Stimulated activated CD4-positive, alpha-beta T cell treated with anti-CD3 and anti-CD28 coated beads, Interleukin-15, amount 100 ng/mL, for 24 hours (primary cell): ENCODE data around the gene MARS1.
"Not testable (repeated sequence)": the region's sequence is repeated elsewhere in the genome, so short reads cannot be mapped to it uniquely, and the experiment has no call there.

ENCODE experiments used
- DNase-seq: peaks from one replicate; pipeline ENCODE4 v3.0.0-alpha.2; 2020

The MARS1 gene

DNA sequence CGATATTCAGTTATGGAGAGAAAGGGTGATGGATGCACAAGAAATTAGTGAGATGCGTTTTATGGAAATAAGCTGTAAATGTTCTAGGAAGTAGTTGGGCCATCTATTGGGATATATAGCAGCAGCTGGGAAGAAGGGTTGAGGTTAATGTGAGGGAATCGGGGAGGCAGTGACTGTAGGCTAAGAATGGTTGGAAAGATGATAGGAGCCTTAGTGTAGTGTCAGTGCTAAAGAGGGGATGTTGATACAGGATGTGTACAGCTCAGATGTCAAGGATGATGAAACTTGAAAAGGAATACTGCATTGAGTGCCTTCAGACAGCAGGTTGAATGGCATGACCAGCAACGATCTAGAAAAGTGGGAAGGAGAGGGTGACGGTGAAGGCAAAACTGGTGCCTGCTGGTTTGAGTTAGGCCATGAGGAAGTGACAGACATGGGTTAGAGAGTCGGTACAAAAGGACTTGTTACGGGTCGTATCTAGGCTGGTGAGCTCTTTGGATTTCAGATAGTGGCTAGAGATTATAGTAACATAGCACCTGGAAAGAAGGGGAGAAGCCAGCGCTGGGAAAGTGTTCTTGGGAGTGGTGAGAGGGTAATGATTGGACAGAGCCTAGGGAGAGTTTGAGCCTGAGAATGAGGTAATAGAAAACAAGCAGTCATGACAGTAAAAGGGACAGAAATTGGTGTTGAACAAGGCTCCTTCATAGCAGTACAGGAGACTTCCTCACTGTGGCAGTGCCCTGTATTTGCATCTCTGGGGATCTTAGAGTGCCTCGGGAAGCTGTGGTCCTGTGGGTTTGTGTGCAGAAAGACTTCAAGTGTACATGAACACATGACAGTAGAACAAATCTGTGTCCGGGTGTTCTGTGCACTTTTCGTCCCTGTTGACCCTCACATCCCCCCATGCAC is 9.6 kb downstream of the MARS1 start:
- no peak for DNase-seq

DNA sequence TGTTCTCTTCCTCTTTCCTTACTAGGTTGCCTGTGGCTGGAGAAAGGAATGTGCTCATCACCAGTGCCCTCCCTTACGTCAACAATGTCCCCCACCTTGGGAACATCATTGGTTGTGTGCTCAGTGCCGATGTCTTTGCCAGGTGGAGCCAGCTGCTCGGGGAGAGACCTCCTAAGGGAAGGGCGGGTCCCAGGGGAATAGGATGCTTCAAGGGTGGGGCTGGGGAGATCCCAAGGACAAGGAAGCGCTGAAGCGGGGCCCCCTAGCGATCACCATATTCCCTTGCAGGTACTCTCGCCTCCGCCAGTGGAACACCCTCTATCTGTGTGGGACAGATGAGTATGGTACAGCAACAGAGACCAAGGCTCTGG is 10.2 kb downstream of the MARS1 start:
- DNase-seq = no peak

DNA sequence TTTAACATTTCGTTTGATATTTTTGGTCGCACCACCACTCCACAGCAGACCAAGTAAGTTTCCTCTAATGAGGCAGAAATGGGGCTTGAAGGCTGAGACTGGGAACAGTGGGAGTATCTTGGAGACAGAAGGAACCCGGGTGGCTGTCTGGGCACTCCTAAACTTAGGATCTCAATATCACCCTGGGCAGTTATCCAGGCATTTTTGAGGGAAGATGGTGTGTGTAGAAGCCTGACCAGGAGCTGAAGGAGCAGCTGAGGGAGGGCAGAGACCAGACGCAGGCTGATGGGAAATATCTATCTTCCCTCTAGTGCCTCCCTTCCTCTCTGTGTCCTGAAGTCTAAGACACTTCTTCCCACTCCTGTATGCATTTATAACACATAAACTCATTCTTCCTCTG is 10.7 kb downstream of the MARS1 start:
- DNase-seq = no peak

DNA sequence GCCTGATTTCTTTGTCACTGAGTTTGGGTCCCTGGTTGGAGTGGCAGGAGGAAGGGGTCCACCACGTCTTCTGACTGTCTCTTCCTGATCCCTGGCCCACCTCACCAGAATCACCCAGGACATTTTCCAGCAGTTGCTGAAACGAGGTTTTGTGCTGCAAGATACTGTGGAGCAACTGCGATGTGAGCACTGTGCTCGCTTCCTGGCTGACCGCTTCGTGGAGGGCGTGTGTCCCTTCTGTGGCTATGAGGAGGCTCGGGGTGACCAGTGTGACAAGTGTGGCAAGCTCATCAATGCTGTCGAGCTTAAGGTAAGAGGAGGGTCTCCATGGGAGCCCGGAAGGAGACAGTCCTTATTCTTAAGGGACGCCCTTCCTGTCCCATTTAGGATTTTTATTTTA is 12.3 kb downstream of the MARS1 start:
- no peak for DNase-seq

DNA sequence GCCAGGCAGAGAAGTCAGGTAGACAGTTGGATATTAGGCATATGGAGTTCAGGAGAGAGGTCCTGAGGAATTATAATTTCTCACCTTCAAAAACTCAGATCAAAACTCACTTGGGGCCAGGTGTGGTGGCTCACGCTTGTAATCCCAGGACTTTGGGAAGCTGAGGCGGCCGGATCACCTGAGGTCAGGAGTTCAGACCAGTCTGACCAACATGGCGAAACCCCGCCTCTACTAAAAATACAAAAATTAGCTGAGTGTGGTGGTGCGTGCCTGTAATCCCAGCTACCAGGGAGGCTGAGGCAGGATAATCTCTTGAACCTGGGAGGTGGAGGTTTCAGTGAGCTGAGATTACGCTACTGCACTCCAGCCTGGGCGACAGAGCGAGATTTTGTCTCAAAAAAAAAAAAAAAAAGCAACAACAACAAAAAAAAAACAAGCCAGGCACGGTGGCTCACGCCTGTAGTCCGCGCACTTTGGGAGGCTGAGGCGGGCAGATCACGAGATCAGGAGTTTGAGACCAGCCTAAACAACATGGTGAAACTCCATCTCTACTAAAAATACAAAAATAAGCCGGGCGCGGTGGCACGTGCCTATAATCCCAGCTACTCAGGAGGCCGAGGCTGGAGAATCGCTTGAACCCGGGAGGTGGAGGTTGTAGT is 14.6 kb downstream of the MARS1 start:
- DNase-seq = not testable (repeated sequence)

DNA sequence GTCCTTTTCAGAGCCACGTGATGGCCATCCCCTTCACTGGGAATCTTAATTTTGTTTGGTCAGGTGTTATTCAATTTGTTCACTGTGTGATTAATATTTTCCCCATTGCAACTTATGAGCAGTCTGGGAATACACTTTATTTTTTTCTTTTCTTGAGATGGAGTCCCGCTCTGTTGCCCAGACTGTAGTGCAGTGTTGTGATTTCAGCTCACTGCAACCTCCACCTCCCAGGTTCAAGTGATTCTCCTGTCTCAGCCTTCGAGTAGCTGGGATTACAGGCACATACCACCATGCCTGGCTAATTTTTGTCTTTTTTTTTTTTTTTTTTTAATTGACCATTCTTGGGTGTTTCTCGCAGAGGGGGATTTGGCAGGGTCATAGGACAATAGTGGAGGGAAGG is 18.7 kb downstream of the MARS1 start:
- not testable (repeated sequence) for DNase-seq

DNA sequence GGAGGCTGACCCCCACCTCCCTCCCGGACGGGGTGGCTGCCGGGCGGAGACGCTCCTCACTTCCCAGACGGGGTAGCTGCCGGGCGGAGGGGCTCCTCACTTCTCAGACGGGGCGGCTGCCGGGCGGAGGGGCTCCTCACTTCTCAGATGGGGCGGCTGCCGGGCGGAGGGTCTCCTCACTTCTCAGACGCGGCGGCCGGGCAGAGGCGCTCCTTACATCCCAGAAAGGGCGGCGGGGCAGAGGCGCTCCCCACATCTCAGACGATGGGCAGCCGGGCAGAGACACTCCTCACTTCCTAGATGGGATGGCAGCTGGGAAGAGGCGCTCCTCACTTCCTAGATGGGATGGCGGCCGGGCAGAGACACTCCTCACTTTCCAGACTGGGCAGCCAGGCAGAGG is 19.9 kb downstream of the MARS1 start:
- DNase-seq = not testable (repeated sequence)

DNA sequence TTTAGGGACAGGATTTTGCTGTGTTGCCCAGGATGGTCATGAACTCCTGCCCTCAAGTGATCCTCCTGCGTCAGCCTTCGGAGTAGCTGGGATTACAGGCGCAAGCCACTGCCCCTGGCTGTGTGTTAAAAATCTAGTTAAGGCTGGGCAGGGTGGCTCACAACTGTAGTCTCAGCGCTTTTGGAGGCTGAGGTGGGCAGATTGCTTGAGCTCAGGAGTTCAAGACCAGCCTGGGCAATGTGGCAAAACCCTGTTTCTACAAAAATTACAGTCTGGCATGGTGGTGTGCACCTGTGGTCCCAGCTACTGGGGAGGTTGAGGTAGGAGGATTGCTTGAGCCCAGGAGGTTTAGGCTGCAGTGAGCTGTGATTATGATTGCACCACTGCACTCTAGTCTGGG is 23.3 kb downstream of the MARS1 start:
- no peak for DNase-seq

DNA sequence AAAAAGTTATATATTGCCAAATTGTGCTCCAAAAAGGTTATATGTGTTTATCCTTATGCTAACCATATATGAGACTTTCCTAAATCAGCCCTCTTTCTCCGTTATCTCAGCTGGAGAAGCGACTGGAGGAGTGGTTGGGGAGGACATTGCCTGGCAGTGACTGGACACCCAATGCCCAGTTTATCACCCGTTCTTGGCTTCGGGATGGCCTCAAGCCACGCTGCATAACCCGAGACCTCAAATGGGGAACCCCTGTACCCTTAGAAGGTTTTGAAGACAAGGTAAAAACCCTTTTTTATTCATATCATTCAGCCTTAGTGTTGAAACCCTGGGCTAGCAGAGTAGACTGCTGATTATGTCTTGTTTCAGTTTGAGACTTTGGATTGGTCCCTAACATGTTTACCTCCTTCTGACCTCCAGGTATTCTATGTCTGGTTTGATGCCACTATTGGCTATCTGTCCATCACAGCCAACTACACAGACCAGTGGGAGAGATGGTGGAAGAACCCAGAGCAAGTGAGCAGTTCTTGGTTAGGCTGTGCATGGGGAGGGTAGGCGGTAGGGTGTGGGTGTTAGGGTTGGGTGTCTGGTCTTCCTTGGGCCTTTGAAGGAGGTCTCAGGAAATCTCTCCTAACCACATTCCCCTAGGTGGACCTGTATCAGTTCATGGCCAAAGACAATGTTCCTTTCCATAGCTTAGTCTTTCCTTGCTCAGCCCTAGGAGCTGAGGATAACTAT is 23.9 kb downstream of the MARS1 start:
- DNase-seq = no peak

DNA sequence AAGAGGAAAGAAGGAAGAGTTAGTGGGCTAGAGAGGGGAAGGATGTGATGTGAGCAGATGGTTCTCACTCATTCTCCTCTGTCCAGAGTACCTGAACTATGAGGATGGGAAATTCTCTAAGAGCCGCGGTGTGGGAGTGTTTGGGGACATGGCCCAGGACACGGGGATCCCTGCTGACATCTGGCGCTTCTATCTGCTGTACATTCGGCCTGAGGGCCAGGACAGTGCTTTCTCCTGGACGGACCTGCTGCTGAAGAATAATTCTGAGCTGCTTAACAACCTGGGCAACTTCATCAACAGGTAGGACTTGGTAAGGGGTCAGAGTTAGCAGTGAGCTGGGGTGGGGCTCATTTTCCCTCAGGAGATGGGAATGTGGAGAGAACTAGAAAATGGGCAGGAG is 24.8 kb downstream of the MARS1 start:
- no peak for DNase-seq

DNA sequence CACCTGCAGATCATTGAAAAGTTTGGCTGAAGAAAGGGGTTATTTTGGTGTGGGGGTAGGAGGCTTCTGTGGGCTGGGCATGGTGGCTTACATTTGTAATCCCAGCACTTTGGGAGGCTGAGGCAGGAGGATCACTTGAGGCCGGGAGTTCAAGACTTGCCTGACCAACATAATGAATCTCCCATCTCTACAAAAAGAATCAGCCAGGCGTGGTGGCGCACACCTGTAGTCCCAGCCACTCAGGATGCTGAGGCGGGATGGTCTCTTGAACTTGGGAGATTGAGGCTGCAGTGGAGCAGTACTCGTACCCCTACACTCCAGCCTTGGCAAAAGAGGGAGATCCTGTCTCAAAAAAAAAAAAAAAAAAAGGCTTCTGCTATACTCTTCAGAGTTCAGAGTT is 25.4 kb downstream of the MARS1 start:
- no peak for DNase-seq

DNA sequence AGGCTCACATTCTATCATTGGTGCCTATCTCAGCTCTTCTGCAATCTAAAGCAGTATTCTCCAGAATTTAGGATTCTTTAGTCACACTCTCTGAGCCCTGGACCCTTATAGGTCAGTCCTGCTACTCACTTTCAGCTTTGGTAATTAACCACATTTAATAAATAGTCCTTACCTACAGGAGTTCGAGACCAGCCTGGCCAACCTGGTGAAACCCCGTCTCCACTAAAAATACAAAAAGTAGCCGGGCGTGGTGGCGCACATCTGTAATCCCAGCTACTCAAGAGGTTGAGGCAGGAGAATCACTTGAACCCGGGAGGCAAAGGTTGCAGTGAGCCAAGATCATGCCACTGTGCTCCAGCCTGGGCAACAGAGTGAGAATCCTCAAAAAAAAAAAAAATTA is 25.8 kb downstream of the MARS1 start:
- DNase-seq = not testable (repeated sequence)

DNA sequence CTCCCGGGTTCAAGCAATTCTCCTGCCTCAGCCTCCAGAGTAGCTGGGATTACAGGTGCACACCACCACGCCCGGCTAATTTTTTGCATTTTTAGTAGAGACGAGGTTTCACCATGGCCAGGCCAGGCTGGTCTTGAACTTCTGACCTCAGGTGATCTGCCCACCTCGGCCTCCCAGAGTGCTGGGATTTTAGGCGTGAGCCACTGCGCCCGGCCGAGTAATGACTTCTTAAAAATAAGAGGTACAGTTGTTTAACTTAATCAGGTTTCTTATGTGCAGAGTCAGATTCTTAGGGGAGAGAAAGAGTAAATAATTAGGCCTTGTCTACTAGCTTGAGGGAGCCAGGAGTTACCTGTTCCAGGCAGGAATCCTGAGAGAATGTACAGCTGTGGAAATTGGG is 26.4 kb downstream of the MARS1 start:
- DNase-seq = not testable (repeated sequence)

DNA sequence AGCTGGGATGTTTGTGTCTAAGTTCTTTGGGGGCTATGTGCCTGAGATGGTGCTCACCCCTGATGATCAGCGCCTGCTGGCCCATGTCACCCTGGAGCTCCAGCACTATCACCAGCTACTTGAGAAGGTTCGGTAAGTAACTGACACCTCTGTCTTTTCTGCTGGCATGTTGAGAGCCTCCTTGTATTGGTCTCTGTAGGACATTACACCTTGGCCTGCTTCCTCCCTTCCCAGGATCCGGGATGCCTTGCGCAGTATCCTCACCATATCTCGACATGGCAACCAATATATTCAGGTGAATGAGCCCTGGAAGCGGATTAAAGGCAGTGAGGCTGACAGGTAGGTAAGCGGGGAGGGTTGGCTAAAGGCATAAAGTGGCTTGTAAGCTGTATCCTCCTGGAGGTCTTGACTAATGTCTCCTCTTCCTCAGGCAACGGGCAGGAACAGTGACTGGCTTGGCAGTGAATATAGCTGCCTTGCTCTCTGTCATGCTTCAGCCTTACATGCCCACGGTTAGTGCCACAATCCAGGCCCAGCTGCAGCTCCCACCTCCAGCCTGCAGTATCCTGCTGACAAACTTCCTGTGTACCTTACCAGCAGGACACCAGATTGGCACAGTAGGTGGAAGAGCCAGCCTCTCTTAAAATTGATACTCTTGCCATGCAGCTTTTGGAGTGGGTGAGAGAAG is 27.0 kb downstream of the MARS1 start:
- no peak for DNase-seq

DNA sequence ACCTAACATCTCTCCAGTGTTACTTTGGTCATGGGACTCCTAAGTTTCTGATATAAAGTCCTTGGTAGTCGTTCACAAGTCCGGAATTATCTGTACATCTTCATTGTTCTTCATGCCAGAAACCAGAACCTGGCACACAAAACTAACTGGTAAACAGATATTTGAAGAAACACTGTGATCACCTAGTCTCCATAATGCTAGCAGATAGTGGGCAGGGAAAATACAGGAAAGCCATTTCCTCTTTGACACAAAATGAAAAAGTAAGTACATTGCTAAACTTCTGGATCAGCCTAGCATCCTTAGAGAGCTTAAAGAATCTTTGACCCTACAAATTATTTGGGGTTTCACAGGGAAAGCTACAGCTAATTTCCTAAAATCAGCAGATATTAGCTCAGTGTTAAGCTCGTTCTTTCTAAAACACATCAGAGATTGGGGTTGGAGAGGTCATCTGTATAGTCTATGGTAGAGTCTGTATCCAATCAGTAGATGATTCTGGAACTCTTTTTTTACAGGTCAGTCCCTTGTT is 27.6 kb downstream of the MARS1 start:
- no peak for DNase-seq

DNA sequence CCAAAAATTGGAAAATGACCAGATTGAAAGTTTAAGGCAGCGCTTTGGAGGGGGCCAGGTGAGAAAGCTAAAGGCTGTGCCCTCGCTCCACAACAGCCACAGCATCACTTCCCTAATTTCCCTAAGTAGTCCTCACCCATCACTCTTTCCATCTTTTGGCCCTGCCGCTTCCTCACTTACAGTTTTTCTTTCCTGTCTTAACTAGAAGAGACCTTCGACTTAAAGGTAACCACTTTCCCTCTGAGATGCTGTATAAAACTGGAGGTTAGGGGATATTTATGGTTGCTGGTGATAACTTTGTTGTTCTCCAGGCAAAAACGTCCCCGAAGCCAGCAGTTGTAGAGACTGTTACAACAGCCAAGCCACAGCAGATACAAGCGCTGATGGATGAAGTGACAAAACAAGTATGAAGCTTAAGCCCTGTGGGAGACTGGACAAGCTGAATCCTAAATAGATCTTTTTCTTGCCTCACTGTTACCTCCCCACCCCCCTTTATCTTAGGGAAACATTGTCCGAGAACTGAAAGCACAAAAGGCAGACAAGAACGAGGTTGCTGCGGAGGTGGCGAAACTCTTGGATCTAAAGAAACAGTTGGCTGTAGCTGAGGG is 28.2 kb downstream of the MARS1 start:
- no peak for DNase-seq

DNA sequence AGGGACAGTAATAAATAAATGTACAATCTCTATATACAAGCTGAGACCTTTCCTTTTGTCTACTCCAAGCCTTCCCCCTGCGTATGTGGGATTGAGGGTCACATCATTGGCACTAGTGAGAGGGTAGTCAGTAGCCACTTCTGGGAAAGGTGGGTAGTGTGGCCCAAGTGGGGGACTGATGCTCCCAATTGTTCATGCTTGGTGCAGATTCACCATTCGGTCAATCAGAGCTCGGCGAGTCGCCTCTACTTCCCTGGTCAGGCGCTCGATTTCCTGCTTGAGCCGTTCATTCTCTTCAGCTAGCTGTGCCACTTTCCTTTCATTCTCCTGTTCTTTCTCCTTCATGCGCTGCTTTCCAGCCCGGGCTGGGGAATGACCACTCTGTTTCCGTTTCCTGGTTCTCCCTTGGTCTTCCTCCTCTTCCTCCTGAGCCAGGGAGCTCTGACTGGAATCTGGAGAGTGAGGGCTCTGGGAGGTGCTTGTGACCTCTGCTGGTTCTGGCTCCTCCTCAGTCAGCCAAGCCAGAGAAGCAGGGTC is 28.8 kb downstream of the MARS1 start:
- no peak for DNase-seq

DNA sequence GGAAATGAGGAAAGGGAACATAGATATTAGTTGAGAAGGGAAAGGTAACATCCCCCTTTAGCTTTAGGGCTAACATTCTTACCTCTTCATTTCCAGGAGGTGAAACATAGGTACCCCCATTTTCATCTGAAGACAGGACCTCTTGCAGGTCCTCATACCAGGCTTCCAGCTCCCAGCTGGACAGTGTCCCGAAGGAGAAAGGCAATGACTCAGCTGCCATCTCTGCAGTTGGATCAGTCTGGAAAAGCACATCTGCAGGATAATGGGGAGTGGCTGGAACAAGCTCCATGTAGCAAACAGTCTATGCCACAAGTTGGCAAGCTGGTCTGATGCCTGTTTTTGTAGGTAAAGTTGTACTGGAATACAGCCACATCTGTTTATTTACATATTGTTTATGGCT is 29.3 kb downstream of the MARS1 start:
- no peak for DNase-seq

DNA sequence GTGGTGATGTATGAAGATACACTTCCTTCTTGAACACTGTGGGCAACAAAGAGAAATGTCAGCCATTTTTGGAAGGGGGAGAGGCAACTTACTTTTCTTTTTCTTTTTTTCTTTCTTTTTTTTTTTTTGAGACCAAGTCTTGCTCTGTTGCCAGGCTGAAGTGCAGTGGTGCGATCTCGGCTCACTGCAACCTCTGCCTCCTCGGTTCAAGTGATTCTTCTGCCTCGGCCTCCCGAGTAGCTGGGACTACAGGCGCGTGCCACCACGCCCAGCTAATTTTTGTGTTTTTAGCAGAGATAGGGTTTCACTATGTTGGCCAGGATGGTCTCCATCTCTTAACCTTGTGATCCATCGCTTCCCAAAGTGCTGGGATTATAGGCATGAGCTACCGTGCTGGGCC is 29.9 kb downstream of the MARS1 start:
- DNase-seq = not testable (repeated sequence)

DNA sequence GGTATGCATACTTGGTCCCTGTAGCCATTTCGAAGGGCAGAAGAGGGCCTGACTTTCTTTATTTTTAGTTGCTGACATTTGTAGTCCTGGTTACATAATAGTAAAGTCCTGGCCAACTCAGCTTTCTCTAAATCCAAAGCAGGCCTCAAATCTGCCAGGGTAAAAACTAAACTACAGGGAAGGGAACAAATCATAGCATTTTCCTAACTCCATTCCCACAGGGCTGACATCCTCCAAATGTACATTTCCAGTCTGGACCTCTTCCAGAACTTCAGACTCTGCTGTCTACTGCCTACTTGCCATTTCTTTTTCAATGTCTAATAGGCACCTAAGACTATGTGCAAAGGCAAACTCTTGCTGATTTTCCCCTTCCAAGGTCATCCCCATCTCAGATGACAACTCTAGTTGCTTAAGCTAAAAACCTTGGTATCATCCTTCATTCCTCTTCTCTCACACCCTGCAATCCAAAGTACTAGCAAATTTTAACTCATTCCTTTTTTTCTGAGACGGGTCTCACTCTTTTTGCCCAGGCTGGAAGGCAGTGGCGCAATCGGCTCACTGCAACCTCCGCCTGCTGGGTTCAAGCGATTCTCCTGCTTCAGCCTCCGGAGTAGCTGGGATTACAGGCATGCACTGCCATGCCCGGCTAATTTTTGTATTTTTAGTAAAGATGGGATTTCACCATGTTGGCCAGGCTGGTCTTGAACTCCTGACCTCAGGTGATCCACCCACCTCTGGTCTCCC is 30.5 kb downstream of the MARS1 start:
- DNase-seq = no peak
